Middle frontal gyrus (tissue), 1 donor: Measurements from ENCODE around the gene SH3GLB1.

Experiments used
- DNase-seq: peaks from one replicate; pipeline ENCODE4 v3.0.0-alpha.2; 2015; ENCODE audit warnings: low spot score; ENCODE audit errors: extremely low spot score

Gene SH3GLB1

GRCh38 chr1:86773341-86774288 is 69.2 kb downstream of the SH3GLB1 start:
- DNase-seq, result no peak

- DNase-seq, result no peak
These were observed 70.2 kb downstream of the SH3GLB1 start for GRCh38 chr1:86774305-86775295.

GRCh38 chr1:86775395-86775794 is 71.0 kb downstream of the SH3GLB1 start:
- no peak for DNase-seq

- DNase-seq, result no peak
These were observed 71.7 kb downstream of the SH3GLB1 start for GRCh38 chr1:86776108-86776507.

GRCh38 chr1:86778569-86779239 is 74.3 kb downstream of the SH3GLB1 start:
- DNase-seq, result no peak

GRCh38 chr1:86779308-86780191 is 75.2 kb downstream of the SH3GLB1 start:
- no peak for DNase-seq

- DNase-seq, result no peak
These were observed 78.1 kb downstream of the SH3GLB1 start for GRCh38 chr1:86782482-86782881.

- DNase-seq, result no peak
These were observed 83.2 kb downstream of the SH3GLB1 start for GRCh38 chr1:86787621-86788020.

GRCh38 chr1:86788300-86789206 is 84.2 kb downstream of the SH3GLB1 start:
- no peak for DNase-seq

GRCh38 chr1:86795316-86795715 is 90.9 kb downstream of the SH3GLB1 start:
- no peak for DNase-seq
